Astrocyte (in vitro differentiated cells and primary cell): ENCODE measurements around the gene TMEM161A. TPM values are rescaled to one million over a fixed set of nuclear protein-coding genes. Genes with fewer than 3 reads are reported as not detected.

Source experiments
- DNase-seq: peaks from one replicate; pipeline ENCODE4 v3.0.0-alpha.2; 2010; ENCODE audit warnings: low read depth
- FAIRE-seq: peaks from 2 replicates; lab custom pipeline; 2011; peaks lifted over from hg19 to GRCh38; lab: Jason Lieb, UNC
- H2AFZ ChIP-seq: 2 replicates; pipeline ENCODE4 v1.6.0; 2012; ENCODE audit warnings: low read depth, low read length, inconsistent platforms
- H3K27ac ChIP-seq: 2 replicates; pipeline ENCODE4 v1.5.1; 2011; ENCODE audit warnings: low read depth, low read length, inconsistent platforms
- H3K27me3 ChIP-seq: 2 replicates; pipeline ENCODE4 v1.6.0; 2011; ENCODE audit warnings: low read length, inconsistent platforms; ENCODE audit not compliant: insufficient read depth
- H3K36me3 ChIP-seq: 2 replicates; pipeline ENCODE4 v1.5.1; 2011; ENCODE audit warnings: low read length, inconsistent platforms; ENCODE audit not compliant: insufficient read depth
- H3K4me1 ChIP-seq: 2 replicates; pipeline ENCODE4 v1.5.1; 2011; ENCODE audit warnings: low read length, inconsistent platforms; ENCODE audit not compliant: insufficient read depth
- H3K4me2 ChIP-seq: 2 replicates; pipeline ENCODE4 v1.6.0; 2012; ENCODE audit warnings: low read length, inconsistent platforms
- H3K4me3 ChIP-seq: 2 replicates; pipeline ENCODE4 v1.5.1; 2011; ENCODE audit warnings: low read depth, mild to moderate bottlenecking, low read length, inconsistent platforms; ENCODE audit not compliant: insufficient read depth
- H3K79me2 ChIP-seq: 2 replicates; pipeline ENCODE4 v1.6.0; 2012; ENCODE audit warnings: mild to moderate bottlenecking, low read length, inconsistent platforms; ENCODE audit not compliant: insufficient read depth
- H3K9ac ChIP-seq: 2 replicates; pipeline ENCODE4 v1.6.0; 2012; ENCODE audit warnings: mild to moderate bottlenecking, low read length, inconsistent platforms
- H3K9me3 ChIP-seq: 2 replicates; pipeline ENCODE4 v1.5.1; 2012; ENCODE audit warnings: low read depth, mild to moderate bottlenecking, low read length, inconsistent platforms; ENCODE audit not compliant: insufficient read depth
- H4K20me1 ChIP-seq: 2 replicates; pipeline ENCODE4 v1.6.0; 2012; ENCODE audit warnings: low read length, inconsistent platforms; ENCODE audit not compliant: insufficient read depth
- H3K27ac Mint-ChIP-seq: one replicate; pipeline ENCODE4 v1.8.0; 2021; ENCODE audit warnings: mild to moderate bottlenecking, mixed read lengths; ENCODE audit not compliant: unreplicated experiment
- H3K27me3 Mint-ChIP-seq: one replicate; pipeline ENCODE4 v1.8.0; 2021; ENCODE audit warnings: low read depth, mixed read lengths; ENCODE audit not compliant: unreplicated experiment
- H3K36me3 Mint-ChIP-seq: one replicate; pipeline ENCODE4 v1.8.0; 2021; ENCODE audit warnings: low read depth, mixed read lengths; ENCODE audit not compliant: unreplicated experiment
- H3K4me1 Mint-ChIP-seq: one replicate; pipeline ENCODE4 v1.8.0; 2021; ENCODE audit warnings: low read depth, mixed read lengths; ENCODE audit not compliant: unreplicated experiment
- H3K4me3 Mint-ChIP-seq: one replicate; pipeline ENCODE4 v1.8.0; 2021; ENCODE audit warnings: mild to moderate bottlenecking, moderate library complexity, mixed read lengths; ENCODE audit not compliant: unreplicated experiment
- H3K9me3 Mint-ChIP-seq: one replicate; pipeline ENCODE4 v1.8.0; 2021; ENCODE audit warnings: mild to moderate bottlenecking, mixed read lengths; ENCODE audit not compliant: unreplicated experiment
- CTCF ChIP-seq: IDR thresholded peaks from 2 replicates; pipeline ENCODE4 v1.5.1; 2011; ENCODE audit warnings: low read depth, mild to moderate bottlenecking, inconsistent platforms, low read length, moderate library complexity; ENCODE audit not compliant: insufficient read depth
- EZH2 ChIP-seq: IDR thresholded peaks from 2 replicates; pipeline ENCODE4 v1.6.1; 2012; ENCODE audit warnings: mild to moderate bottlenecking, low read length, inconsistent platforms; ENCODE audit not compliant: insufficient read depth
- total RNA-seq: library from RNA; stranded (reverse); gene quantifications from 2 replicates; pipeline ENCODE4 v1.2.1, GENCODE V29; 2021

TMEM161A gene
- total RNA-seq, 1 donor from 2014 or later: 27.2 TPM

DNA sequence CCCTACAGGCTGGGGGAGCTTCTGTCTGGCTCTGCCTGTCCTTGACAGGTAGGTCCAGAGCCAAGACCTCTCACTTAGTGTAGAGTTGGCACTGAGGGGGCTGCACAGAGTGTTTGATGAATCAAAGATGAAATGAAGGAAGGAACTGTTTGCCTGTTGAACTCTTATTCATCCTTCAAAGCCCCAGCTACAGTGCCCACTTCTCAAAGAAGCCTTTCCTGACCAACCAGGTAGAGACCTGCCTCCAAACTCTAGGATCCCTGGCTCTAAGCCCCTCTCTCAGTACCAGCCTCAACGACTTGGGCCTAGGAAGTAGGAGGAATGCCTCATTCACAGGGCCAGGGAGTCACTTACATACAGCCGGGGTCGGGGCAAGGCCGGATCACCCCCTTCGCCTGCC, 9.1 kb upstream of the TMEM161A start:
- FAIRE-seq (no peak), DNase-seq (no peak)
- no peaks in the 10 kb centered on the region for H3K9me3 ChIP-seq
- no peaks in the 10 kb centered on the region for H3K4me1 ChIP-seq
- H3K9ac ChIP-seq: no peak overlapping the region
- no peak overlapping the region for H3K4me2 ChIP-seq
- peaks cover 8% of the 10 kb centered on the region for H3K36me3 Mint-ChIP-seq
- H3K27me3 Mint-ChIP-seq: no peaks in the 10 kb centered on the region
- H3K4me3 ChIP-seq: no peak overlapping the region
- no peaks in the 10 kb centered on the region for H3K27me3 ChIP-seq
- no peaks in the 10 kb centered on the region for H4K20me1 ChIP-seq
- H3K4me1 Mint-ChIP-seq: no peaks in the 10 kb centered on the region
- no peak overlapping the region for H3K27ac ChIP-seq
- H3K79me2 ChIP-seq: no peaks in the 10 kb centered on the region
- H3K27ac Mint-ChIP-seq: no peak overlapping the region
- H3K36me3 ChIP-seq: no peaks in the 10 kb centered on the region
- TF ChIP-seq CTCF: no peak
- TF ChIP-seq EZH2: no peak
- H3K4me3 Mint-ChIP-seq: no peak overlapping the region
- H3K9me3 Mint-ChIP-seq: no peaks in the 10 kb centered on the region
- H2AFZ ChIP-seq: no peak overlapping the region

DNA sequence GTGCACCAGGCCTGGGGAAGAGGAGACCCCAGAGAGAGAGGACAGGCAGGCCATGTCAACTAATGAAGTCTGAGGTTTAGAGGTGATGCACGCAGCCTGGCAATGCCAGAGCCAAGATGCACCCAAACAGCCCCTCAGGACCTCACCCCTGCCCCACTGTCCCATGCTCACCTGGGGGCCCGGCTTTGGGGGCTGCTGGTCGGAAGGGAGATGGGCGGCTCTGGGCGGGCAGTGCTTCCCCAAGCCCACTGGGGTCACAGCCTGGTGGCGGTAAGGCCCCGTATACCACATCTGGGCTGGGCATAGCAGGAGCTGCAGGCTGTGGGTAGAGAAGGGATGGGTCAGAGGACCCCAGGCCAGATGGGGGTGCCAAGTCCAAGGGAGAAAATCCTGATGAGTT, 8.6 kb upstream of the TMEM161A start:
- Mint-ChIP-seq H3K4me3 (no peak overlapping the region), H3K9me3 (no peaks in the 10 kb centered on the region), H3K27me3 (peaks cover 3% of the 10 kb centered on the region), H3K4me1 (no peaks in the 10 kb centered on the region), H3K27ac (no peak overlapping the region), H3K36me3 (peaks cover 8% of the 10 kb centered on the region)
- Histone ChIP-seq H4K20me1 (no peaks in the 10 kb centered on the region), H3K27ac (no peak overlapping the region), H3K36me3 (no peaks in the 10 kb centered on the region), H3K4me3 (no peak overlapping the region), H3K9ac (no peak overlapping the region), H3K4me2 (no peak overlapping the region), H2AFZ (no peak overlapping the region), H3K4me1 (no peaks in the 10 kb centered on the region), H3K79me2 (no peaks in the 10 kb centered on the region), H3K27me3 (no peaks in the 10 kb centered on the region), H3K9me3 (no peaks in the 10 kb centered on the region)
- DNase-seq (no peak), FAIRE-seq (no peak)
- TF ChIP-seq CTCF: no peak
- no peak for TF ChIP-seq EZH2

- FAIRE-seq: no peak
- H3K27ac Mint-ChIP-seq: no peak overlapping the region
- TF ChIP-seq EZH2 (no peak), CTCF (peak; percentile 67)
Observed at GRCh38 chr19:19145684-19146608, 7.7 kb upstream of the TMEM161A start.

More at GRCh38 chr19:19145684-19146608, 7.7 kb upstream of the TMEM161A start:
- Histone ChIP-seq H3K27ac (no peak overlapping the region), H3K36me3 (no peaks in the 10 kb centered on the region), H3K9me3 (no peaks in the 10 kb centered on the region), H3K9ac (peak overlapping the region; percentile 48), H4K20me1 (no peaks in the 10 kb centered on the region), H2AFZ (peak overlapping the region; percentile 85), H3K27me3 (no peaks in the 10 kb centered on the region), H3K4me1 (no peaks in the 10 kb centered on the region), H3K79me2 (no peaks in the 10 kb centered on the region), H3K4me3 (no peak overlapping the region), H3K4me2 (peak overlapping the region; percentile 76)
- Mint-ChIP-seq H3K4me3 (no peak overlapping the region), H3K36me3 (peaks cover 8% of the 10 kb centered on the region), H3K27me3 (peaks cover 4% of the 10 kb centered on the region), H3K4me1 (no peaks in the 10 kb centered on the region), H3K9me3 (no peaks in the 10 kb centered on the region)
- no peak for DNase-seq
